ENCODE data around the gene CDH10. TPM values are rescaled to one million over a fixed set of nuclear protein-coding genes. Genes with fewer than 3 reads are reported as not detected.

The CDH10 gene
- polyA plus RNA-seq, 1 experiment, result 0.02 TPM

DNA sequence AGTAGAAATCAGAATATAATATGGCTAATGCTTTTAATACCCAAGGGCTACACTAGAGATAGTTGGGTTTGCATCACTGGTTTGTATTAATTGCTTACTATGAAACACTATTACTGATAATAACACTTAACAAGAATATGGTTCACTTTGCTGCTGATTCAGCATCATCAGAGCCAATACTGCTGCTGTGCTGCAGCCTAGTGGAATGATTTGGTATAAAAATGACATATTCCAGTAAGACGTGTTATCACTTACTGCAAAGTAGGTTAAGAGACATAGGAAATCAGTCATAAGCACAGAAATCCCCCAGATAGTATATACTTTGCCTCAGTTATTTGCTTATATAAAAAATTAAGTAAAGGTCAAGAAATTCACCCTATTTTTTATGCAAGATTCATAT is 2.8 kb downstream of the CDH10 start:
- no peaks in the 10 kb centered on the region for H3K27me3 ChIP-seq (ENCODE audit: control insufficient read depth, insufficient read depth, low read length)
- no peak for DNase-seq (ENCODE audit: low read depth)
- TF ChIP-seq, protein P1, sequence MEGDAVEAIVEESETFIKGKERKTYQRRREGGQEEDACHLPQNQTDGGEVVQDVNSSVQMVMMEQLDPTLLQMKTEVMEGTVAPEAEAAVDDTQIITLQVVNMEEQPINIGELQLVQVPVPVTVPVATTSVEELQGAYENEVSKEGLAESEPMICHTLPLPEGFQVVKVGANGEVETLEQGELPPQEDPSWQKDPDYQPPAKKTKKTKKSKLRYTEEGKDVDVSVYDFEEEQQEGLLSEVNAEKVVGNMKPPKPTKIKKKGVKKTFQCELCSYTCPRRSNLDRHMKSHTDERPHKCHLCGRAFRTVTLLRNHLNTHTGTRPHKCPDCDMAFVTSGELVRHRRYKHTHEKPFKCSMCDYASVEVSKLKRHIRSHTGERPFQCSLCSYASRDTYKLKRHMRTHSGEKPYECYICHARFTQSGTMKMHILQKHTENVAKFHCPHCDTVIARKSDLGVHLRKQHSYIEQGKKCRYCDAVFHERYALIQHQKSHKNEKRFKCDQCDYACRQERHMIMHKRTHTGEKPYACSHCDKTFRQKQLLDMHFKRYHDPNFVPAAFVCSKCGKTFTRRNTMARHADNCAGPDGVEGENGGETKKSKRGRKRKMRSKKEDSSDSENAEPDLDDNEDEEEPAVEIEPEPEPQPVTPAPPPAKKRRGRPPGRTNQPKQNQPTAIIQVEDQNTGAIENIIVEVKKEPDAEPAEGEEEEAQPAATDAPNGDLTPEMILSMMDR (IDR thresholded peaks at IDR 0.05; ENCODE audit: insufficient read depth, low read depth, low read length), result no peak
- no peak overlapping the region for H3K4me3 ChIP-seq (ENCODE audit: low read depth, low read length)
- ChIA-PET POLR2A (no interaction called here), CTCF (no interaction called here)
- H3K36me3 ChIP-seq (ENCODE audit: control insufficient read depth, insufficient read depth, low read length), result no peaks in the 10 kb centered on the region

DNA sequence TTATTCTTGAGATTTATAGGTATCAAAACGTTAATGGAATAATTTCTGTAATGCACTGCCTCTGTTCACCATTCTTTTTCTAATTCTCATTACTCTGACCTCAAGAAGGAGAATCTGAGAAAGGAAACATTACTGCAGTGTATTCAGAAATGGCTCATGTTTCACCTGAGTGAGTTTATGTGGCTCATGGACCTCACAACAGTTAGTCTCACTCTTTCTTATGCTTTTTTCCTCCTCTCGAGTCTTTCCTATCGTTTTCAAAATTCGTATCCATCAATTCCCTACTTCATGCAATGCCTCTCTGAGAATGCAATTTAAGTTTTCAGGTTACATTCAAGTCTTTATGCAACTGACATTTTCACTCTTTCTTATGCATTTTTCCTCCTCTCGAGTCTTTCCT is 9.6 kb downstream of the CDH10 start:
- Histone ChIP-seq H3K4me3 (ENCODE audit: low read depth, low read length) (no peak overlapping the region), H3K36me3 (ENCODE audit: control insufficient read depth, insufficient read depth, low read length) (no peaks in the 10 kb centered on the region), H3K27me3 (ENCODE audit: control insufficient read depth, insufficient read depth, low read length) (no peaks in the 10 kb centered on the region)
- ChIA-PET CTCF (no interaction called here), POLR2A (no interaction called here)
- TF ChIP-seq, protein P1 (IDR thresholded peaks at IDR 0.05; ENCODE audit: insufficient read depth, low read depth, low read length), result no peak
- DNase-seq (ENCODE audit: low read depth), result no peak

DNA sequence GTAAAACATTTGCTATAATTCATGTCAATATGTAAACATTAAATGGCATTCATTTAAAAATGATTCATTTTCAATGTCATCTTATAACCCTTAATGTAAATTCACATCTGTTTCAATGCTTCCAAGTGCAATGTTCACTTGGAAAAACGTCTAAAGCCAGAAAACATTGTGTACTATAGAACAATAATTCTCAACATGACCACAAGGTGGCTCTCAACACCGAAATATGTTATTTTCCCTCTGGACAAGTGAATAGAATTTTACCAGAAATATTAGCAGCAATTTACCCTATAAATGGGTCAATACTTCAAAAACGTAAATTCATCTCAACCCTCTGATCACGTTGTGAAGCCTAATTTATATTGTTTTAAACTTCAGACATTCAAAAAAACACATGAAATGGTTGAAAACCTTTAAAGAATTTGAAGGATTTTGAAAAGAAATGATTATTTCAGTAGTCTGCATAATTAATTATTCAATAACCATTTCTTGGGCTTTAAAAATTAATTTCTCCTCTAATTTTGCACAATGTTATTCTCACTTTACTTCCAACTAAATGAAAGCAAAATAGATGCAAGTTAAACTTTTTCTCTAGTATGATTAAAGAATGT is 11.0 kb downstream of the CDH10 start:
- Histone ChIP-seq H3K4me3 (ENCODE audit: low read depth, low read length) (no peak overlapping the region), H3K36me3 (ENCODE audit: control insufficient read depth, insufficient read depth, low read length) (no peaks in the 10 kb centered on the region), H3K27me3 (ENCODE audit: control insufficient read depth, insufficient read depth, low read length) (no peaks in the 10 kb centered on the region)
- TF ChIP-seq, protein P1 (IDR thresholded peaks at IDR 0.05; ENCODE audit: insufficient read depth, low read depth, low read length), result peak; percentile 42; the same call in 1 of the 2 replicates
- POLR2A ChIA-PET, result no interaction called here
- CTCF ChIA-PET, result no interaction called here
- DNase-seq (ENCODE audit: low read depth), result no peak

DNA sequence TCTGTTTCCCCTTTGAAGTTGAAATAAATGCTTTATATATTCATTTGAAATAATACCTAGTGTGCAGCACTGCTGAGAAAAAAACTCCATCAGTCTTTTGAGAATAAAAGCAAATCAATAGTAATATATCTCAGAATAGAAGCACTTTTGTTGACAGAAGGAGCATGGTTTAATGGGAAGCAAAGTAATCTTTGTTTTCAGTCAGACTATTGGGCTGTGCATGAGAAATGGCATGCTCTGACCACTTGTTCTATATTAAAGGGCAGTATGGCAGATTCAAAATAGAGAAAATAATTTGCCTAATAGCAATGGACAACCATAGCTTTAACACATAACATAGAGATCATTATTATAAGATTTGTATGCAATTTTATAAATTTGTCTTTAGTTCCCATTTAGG is 12.4 kb downstream of the CDH10 start:
- TF ChIP-seq, protein P1 (IDR thresholded peaks at IDR 0.05; ENCODE audit: insufficient read depth, low read depth, low read length), result no peak
- no peak overlapping the region for H3K4me3 ChIP-seq (ENCODE audit: low read depth, low read length)
- H3K27me3 ChIP-seq (ENCODE audit: control insufficient read depth, insufficient read depth, low read length), result no peaks in the 10 kb centered on the region
- ChIA-PET POLR2A (no interaction called here), CTCF (no interaction called here)
- H3K36me3 ChIP-seq (ENCODE audit: control insufficient read depth, insufficient read depth, low read length), result no peaks in the 10 kb centered on the region
- DNase-seq (ENCODE audit: low read depth), result no peak

DNA sequence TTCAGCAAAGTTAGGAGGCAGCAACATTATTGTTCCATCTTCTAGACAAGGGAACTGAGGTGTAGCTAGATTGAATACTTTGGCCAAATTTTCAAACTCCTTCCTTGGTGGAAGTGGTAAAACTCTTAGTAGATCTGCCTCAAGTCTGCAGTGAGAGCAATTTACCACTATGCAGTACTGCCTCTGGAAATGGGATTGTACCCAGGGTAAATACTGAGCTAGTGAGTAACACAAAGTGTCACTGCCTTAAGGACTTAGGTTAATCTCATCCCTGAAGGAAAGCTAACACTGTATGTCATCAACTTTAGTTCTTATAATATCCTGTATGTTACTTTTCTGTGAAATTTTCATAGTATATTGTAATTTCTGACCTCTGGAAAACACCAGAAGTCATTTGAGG is 13.9 kb downstream of the CDH10 start:
- ChIA-PET POLR2A (no interaction called here), CTCF (interaction anchor here (0.7 to 1.0 kb wide), 2 partner anchors 9 to 285 kb away, joined by 3 to 4 read pairs; no protein-coding TSS in a partner anchor)
- TF ChIP-seq, protein P1 (IDR thresholded peaks at IDR 0.05; ENCODE audit: insufficient read depth, low read depth, low read length), result no peak
- no peak for DNase-seq (ENCODE audit: low read depth)
- Histone ChIP-seq H3K4me3 (ENCODE audit: low read depth, low read length) (no peak overlapping the region), H3K27me3 (ENCODE audit: control insufficient read depth, insufficient read depth, low read length) (no peaks in the 10 kb centered on the region), H3K36me3 (ENCODE audit: control insufficient read depth, insufficient read depth, low read length) (no peaks in the 10 kb centered on the region)
